ENCODE results near the gene GTF2A1.
A peak's percentile ranks its signal among the peaks of the same experiment; 100 is the strongest.

GTF2A1 gene

GRCh38 chr14:81137316-81137715 lies 83.4 kb downstream of the GTF2A1 start:
- H3K4me3 ChIP-seq (ENCODE audit: control insufficient read depth, low read depth, low read length) = no peak overlapping the region
- peak; percentile 84 for DNase-seq (ENCODE audit: low read depth)
- no peak for TF ChIP-seq CTCF (conservative IDR thresholded peaks at IDR 0.05; ENCODE audit: control insufficient read depth, insufficient read depth, low read depth, low read length)

DNA sequence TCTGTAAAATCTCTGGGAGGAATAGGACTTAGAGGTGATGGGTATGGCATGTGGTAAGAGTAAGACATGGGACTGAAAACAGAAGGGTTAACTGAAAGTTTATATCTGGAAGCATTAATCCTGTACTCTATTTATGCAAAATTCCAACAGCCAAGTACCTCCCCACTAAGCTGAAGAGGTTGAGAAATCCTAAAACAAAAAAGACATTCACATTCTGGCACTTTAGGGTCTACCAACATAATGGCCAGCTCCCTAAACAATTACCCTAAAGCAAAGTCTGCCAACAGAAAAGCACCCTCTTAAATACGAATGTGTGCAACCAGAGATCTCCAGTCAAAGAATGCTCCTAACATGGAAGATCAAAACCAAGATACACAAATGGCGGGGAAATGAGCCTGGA lies 87.4 kb downstream of the GTF2A1 start:
- TF ChIP-seq CTCF (conservative IDR thresholded peaks at IDR 0.05; ENCODE audit: control insufficient read depth, insufficient read depth, low read depth, low read length) = no peak
- H3K4me3 ChIP-seq (ENCODE audit: control insufficient read depth, low read depth, low read length) = no peak overlapping the region

DNA sequence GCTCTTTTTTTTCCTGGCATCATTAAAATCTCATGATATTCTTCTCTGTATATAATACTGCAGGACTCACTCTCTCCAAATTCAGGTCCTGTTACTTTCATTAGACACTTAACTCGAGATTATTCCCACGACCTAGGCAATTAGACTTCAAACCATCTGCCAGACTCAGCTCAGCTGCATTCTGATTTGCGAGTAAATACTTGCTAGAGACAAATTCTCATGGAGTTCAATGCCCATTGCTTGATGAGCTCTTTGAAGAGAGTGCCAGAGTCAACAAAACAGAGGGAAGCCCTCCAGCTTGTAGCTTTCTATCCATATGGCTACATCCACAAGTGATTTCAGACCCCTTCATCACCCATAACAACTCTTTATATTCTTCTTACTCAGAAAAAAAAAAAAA lies 88.3 kb downstream of the GTF2A1 start:
- no peak for TF ChIP-seq CTCF (conservative IDR thresholded peaks at IDR 0.05; ENCODE audit: control insufficient read depth, insufficient read depth, low read depth, low read length)
- no peak overlapping the region for H3K4me3 ChIP-seq (ENCODE audit: control insufficient read depth, low read depth, low read length)
- DNase-seq (ENCODE audit: low read depth) = no peak

More for the DNA sequence above, 87.4 kb downstream of the GTF2A1 start:
- DNase-seq (ENCODE audit: low read depth) = no peak

DNA sequence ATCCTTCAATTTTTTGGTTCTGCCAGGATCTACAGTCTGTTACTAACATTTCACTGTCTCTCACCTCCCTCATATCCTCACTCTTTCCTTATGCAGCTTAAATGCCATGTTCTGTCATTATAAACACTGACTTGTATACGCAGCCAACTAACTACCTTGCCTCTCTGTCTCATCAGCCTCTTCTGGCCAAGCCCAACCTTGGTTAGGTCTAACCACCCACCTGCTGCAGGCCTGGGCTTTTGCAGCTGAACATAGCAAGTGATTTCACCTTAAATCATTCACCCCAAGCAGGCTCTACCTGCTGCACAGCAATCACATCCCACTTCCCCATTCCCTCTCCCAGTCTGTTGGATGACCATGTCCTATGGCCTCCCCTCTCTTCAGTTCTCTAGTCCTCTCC lies 91.5 kb downstream of the GTF2A1 start:
- no peak for TF ChIP-seq CTCF (conservative IDR thresholded peaks at IDR 0.05; ENCODE audit: control insufficient read depth, insufficient read depth, low read depth, low read length)
- DNase-seq (ENCODE audit: low read depth) = no peak
- H3K4me3 ChIP-seq (ENCODE audit: control insufficient read depth, low read depth, low read length) = no peak overlapping the region

- no peak overlapping the region for H3K4me3 ChIP-seq (ENCODE audit: control insufficient read depth, low read depth, low read length)
- peak; percentile 26 for DNase-seq (ENCODE audit: low read depth)
- TF ChIP-seq CTCF (conservative IDR thresholded peaks at IDR 0.05; ENCODE audit: control insufficient read depth, insufficient read depth, low read depth, low read length) = no peak
Observed at GRCh38 chr14:81127785-81128184, 93.0 kb downstream of the GTF2A1 start.

GRCh38 chr14:81125536-81125935 lies 95.2 kb downstream of the GTF2A1 start:
- TF ChIP-seq CTCF (conservative IDR thresholded peaks at IDR 0.05; ENCODE audit: control insufficient read depth, insufficient read depth, low read depth, low read length) = no peak
- DNase-seq (ENCODE audit: low read depth) = no peak
- H3K4me3 ChIP-seq (ENCODE audit: control insufficient read depth, low read depth, low read length) = no peak overlapping the region
